Colonic mucosa (tissue), 4 donors: Measurements from ENCODE around the gene ACTBL2. TPM values are rescaled to one million over a fixed set of nuclear protein-coding genes. Genes with fewer than 3 reads are reported as not detected.
A peak's percentile ranks its signal among the peaks of the same experiment; 100 is the strongest.

Experiments used
- DNase-seq: peaks from one replicate; pipeline ENCODE4 v3.0.0-alpha.2; 2020
- H3K27ac ChIP-seq: fragments of 200-600 bp; one replicate; pipeline ENCODE4 v1.8.0; 2021
- H3K27me3 ChIP-seq: fragments of 200-600 bp; one replicate; pipeline ENCODE4 v1.8.0; 2021
- H3K36me3 ChIP-seq: fragments of 200-600 bp; one replicate; pipeline ENCODE4 v1.8.0; 2021
- H3K4me1 ChIP-seq: fragments of 200-600 bp; one replicate; pipeline ENCODE4 v1.8.0; 2021; ENCODE audit warnings: mild to moderate bottlenecking
- H3K4me3 ChIP-seq: fragments of 200-600 bp; one replicate; pipeline ENCODE4 v1.8.0; 2021
- H3K9ac ChIP-seq, 2 donors: one replicate each; pipeline ENCODE4 v1.7.0; 2013; ENCODE audit warnings: control low read depth in 2 of 2, low read depth in 2 of 2, low read length in 2 of 2
- H3K9me3 ChIP-seq: fragments of 200-600 bp; one replicate; pipeline ENCODE4 v1.8.0; 2021
- CTCF ChIP-seq: fragments of 200-600 bp; IDR thresholded peaks from one replicate; pipeline ENCODE4 v1.8.0; 2022; ENCODE audit warnings: antibody characterized with exemption, mild to moderate bottlenecking
- intact Hi-C: fragments of 100-400 bp; cut with DNase I; formaldehyde crosslinking; loops from one replicate; pipeline ENCODE4 v1.14.1; 2022
- total RNA-seq, 2 donors: library from RNA; stranded (reverse); fragmentation: NEBNext Ultra II Directional in 1 of 2; extraction: Animal tissue kit (Norgen Biotek cat#: 25700) in 1 of 2; gene quantifications; one replicate each; pipeline ENCODE4 v1.2.1, GENCODE V29; 2021
- donor health status: healthy.
- donor health status: DM: no; HTN: no; CAD: no.
- donor health status: DM: no; HTN: no; CAD: no.

Gene ACTBL2
- total RNA-seq, 2 donors from 2014 or later = not detected

DNA sequence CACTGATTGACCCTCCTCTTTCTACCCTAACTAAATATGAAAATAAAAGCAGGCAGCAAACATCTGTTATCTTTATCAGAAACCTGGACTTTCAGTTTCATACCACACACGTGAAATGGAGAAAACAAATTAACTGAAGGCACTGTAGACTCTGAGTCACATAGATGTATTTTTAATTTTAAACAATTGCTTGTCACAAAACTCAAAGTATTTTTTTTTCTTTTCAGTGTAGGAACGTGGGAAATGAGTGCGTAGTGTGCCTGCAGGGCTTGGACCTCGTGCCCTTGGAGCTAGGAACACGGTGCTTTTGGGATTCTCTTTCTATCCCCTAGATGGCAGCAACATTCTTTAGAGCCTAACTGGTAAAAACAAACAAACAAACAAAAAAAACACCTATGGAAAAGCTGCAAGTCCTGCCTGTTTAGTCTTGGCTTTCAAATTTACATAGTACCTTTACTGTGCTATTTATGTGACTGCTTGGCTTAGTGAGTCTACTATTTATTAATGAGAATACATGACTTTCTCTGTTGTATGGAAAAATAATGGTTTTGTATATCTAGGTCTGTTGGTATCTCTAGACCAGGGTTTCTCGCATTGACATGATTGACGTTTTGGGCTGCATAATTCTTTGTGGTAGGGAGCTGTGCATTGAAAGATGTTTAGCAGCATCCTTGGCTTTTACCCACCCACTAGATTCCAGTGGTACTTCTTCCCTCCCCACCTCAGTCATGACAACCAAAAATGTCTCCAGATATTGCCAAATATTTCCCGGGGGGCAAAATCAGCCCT, 16.8 kb upstream of the ACTBL2 start:
- no peak for DNase-seq
- Histone ChIP-seq H3K36me3 (no peaks in the 10 kb centered on the region), H3K4me3 (no peak overlapping the region), H3K9ac (no peak overlapping the region), H3K9me3 (no peaks in the 10 kb centered on the region), H3K4me1 (no peaks in the 10 kb centered on the region), H3K27ac (no peak overlapping the region), H3K27me3 (no peaks in the 10 kb centered on the region)
- intact Hi-C loops = loop anchor here (10.0 kb wide), 1 partner anchor 965 kb away; the partner anchor contains the start of gene PLK2
- peak; percentile 58 for TF ChIP-seq CTCF

GRCh38 chr5:57497733-57498132, 15.1 kb upstream of the ACTBL2 start:
- Histone ChIP-seq H3K27ac (no peak overlapping the region), H3K27me3 (no peaks in the 10 kb centered on the region), H3K4me1 (no peaks in the 10 kb centered on the region), H3K4me3 (no peak overlapping the region), H3K9me3 (no peaks in the 10 kb centered on the region), H3K9ac (no peak overlapping the region), H3K36me3 (no peaks in the 10 kb centered on the region)
- DNase-seq = no peak
- intact Hi-C loops = no loop called here
- TF ChIP-seq CTCF = no peak

GRCh38 chr5:57495285-57496086, 12.9 kb upstream of the ACTBL2 start:
- no peaks in the 10 kb centered on the region for H3K4me1 ChIP-seq
- intact Hi-C loops = no loop called here
- H3K9me3 ChIP-seq = no peaks in the 10 kb centered on the region
- no peaks in the 10 kb centered on the region for H3K27me3 ChIP-seq
- no peaks in the 10 kb centered on the region for H3K36me3 ChIP-seq
- no peak overlapping the region for H3K9ac ChIP-seq
- H3K4me3 ChIP-seq = no peak overlapping the region
- no peak for DNase-seq
- H3K27ac ChIP-seq = peak overlapping the region; percentile 18
- TF ChIP-seq CTCF = no peak

DNA sequence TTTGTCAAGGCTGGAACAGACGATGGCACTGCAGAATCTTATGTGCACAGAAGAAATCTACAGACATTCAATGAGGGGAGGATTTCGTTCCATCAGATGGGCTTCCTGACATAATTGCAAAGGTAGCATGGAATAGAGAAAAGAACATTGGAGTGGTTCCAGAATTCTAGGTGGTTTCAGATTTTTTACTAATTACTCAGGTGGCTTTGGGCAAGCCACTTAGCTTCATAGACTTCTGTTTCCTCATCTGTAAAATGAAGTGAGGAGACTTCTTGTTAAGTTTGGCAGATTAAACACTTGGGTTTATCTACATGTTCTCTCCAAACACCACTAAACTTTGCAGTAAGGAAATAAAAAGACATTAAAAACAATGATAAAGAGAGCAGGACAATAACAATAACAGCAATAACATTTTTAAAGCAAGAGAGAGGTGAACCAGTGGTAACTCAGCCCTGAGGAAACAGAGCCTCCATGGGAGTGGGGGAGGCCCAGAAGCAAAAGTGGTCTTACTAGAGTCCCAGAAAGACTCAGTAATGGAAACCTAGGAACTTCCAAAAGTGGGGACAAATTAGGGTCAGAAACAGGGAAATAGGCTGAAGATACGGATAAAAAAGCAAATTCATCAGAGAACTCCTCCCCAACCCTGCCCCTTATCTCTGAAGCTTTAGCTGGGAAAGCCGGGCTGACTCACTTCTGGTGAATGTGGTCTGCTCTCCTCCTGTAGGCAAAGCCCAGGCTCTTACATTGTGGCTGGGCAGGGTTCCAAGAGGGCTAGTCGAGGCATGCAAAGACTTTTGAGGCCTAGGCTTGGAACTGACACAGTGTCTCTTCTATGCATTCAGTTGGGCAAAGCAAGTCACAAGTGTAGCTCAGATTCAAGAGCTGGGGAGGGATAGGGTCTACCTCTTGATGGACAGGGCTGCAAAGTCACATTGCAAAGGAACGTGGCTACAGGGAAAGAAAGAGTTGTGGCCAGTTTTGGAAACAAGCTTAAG, 11.8 kb upstream of the ACTBL2 start:
- no peaks in the 10 kb centered on the region for H3K27me3 ChIP-seq
- H3K4me3 ChIP-seq = no peak overlapping the region
- TF ChIP-seq CTCF = no peak
- no peaks in the 10 kb centered on the region for H3K36me3 ChIP-seq
- H3K4me1 ChIP-seq = no peaks in the 10 kb centered on the region
- peak overlapping the region; percentile 18 for H3K27ac ChIP-seq
- DNase-seq = peak; percentile 40
- intact Hi-C loops = no loop called here
- no peak overlapping the region for H3K9ac ChIP-seq
- no peaks in the 10 kb centered on the region for H3K9me3 ChIP-seq

GRCh38 chr5:57493034-57493433, 10.4 kb upstream of the ACTBL2 start:
- Histone ChIP-seq H3K9ac (no peak overlapping the region), H3K36me3 (no peaks in the 10 kb centered on the region), H3K27ac (no peak overlapping the region), H3K27me3 (no peaks in the 10 kb centered on the region), H3K9me3 (no peaks in the 10 kb centered on the region), H3K4me1 (no peaks in the 10 kb centered on the region), H3K4me3 (no peak overlapping the region)
- no peak for TF ChIP-seq CTCF
- no peak for DNase-seq
- intact Hi-C loops = no loop called here
